Body of pancreas (tissue), 4 donors: ENCODE data around the gene CENPM. TPM values are rescaled to one million over a fixed set of nuclear protein-coding genes. Genes with fewer than 3 reads are reported as not detected.
A peak's percentile ranks its signal among the peaks of the same experiment; 100 is the strongest.

Experiments
- ATAC-seq: fragments of 150-250 bp; one replicate; pipeline ENCODE4 v1.9.1; 2016
- DNase-seq, 4 donors: peaks; one replicate each; pipeline ENCODE4 v3.0.0-alpha.2; 2019
- H3K27ac ChIP-seq, 4 donors: fragments of 200-600 bp; sonication (generic); 1 replicate in 3 of 4; 2 replicates in 1 of 4; pipeline versions ENCODE4 v1.5.1 to v1.6.1; 2016 to 2019; ENCODE audit warnings: mild to moderate bottlenecking in 1 of 4, mixed read lengths in 1 of 4, moderate library complexity in 1 of 4
- H3K27me3 ChIP-seq, 2 donors: fragments of 200-600 bp; sonication (generic); one replicate each; pipeline ENCODE4 v1.6.0; 2016; ENCODE audit warnings: mild to moderate bottlenecking in 1 of 2
- H3K36me3 ChIP-seq, 2 donors: fragments of 200-600 bp; sonication (generic); replicated peaks in 1 of 2; 2 replicates each; pipeline ENCODE4 v1.5.1; 2016; ENCODE audit warnings: low read depth in 2 of 2; ENCODE audit not compliant: insufficient read depth in 1 of 2
- H3K4me1 ChIP-seq: fragments of 200-600 bp; sonication (generic); one replicate; pipeline ENCODE4 v1.6.0; 2016
- H3K4me3 ChIP-seq, 2 donors: fragments of 200-600 bp; sonication (generic); 1 replicate in 1 of 2; 2 replicates in 1 of 2; pipeline ENCODE4 v1.5.1; 2016 to 2019
- H3K9me3 ChIP-seq, 3 donors: fragments of 200-600 bp; sonication (generic); 1 replicate in 2 of 3; 2 replicates in 1 of 3; pipeline ENCODE4 v1.5.1; 2016
- CTCF ChIP-seq, 7 experiments: fragments of 450-650 bp in 4 of 7; fragments of 200-600 bp in 3 of 7; sonication (generic) in 3 of 7; IDR thresholded peaks; one replicate each; pipeline ENCODE4 v1.5.1; 2016 to 2019; ENCODE audit warnings: antibody characterized with exemption in 7 of 7
- POLR2A ChIP-seq, 3 donors: fragments of 450-650 bp; IDR thresholded peaks; one replicate each; pipeline ENCODE4 v1.6.1; 2016; ENCODE audit warnings: antibody characterized with exemption in 3 of 3, mild to moderate bottlenecking in 2 of 3
- WGBS, 2 donors: methylation state at CpG; one replicate each; pipeline ENCODE4 v1.1.5; 2017; 5-methylcytosine and 5-hydroxymethylcytosine counted together
- intact Hi-C: fragments of 100-400 bp; cut with DNase I; formaldehyde crosslinking; loops from one replicate; pipeline ENCODE4 v1.15.1; 2023
- total RNA-seq, 2 donors: library from RNA; depleted of rRNA; stranded (reverse); fragments of >200 nt; gene quantifications; one replicate each; pipeline ENCODE4 v1.1.0, GENCODE V29; 2016

Gene CENPM
- total RNA-seq, 2 donors from 2014 or later, result not detected

- no peaks in the 10 kb centered on the region for H3K9me3 ChIP-seq
- intact Hi-C loops, result no loop called here
- DNase-seq, result no peak
- 70 to 84% methylated on average over 5 of the region's 5 CpGs for WGBS, 2 donors
- no peak for ATAC-seq
- H3K27ac ChIP-seq, result no peak overlapping the region
- no peak overlapping the region for H3K4me3 ChIP-seq
- no peak for TF ChIP-seq POLR2A (IDR thresholded peaks at IDR 0.05)
- no peak for TF ChIP-seq CTCF (IDR thresholded peaks at IDR 0.05)
- no peaks in the 10 kb centered on the region for H3K27me3 ChIP-seq
- H3K36me3 ChIP-seq, result no peaks in the 10 kb centered on the region
- H3K4me1 ChIP-seq, result no peaks in the 10 kb centered on the region
Measured at GRCh38 chr22:41964112-41964491, 17.1 kb upstream of the CENPM start.

GRCh38 chr22:41963453-41964111 lies 16.6 kb upstream of the CENPM start:
- Histone ChIP-seq H3K27ac (no peak overlapping the region), H3K36me3 (no peaks in the 10 kb centered on the region), H3K4me1 (no peaks in the 10 kb centered on the region), H3K27me3 (no peaks in the 10 kb centered on the region), H3K9me3 (no peaks in the 10 kb centered on the region), H3K4me3 (no peak overlapping the region)
- TF ChIP-seq CTCF (IDR thresholded peaks at IDR 0.05) (no peak), POLR2A (IDR thresholded peaks at IDR 0.05) (no peak)
- intact Hi-C loops, result no loop called here
- DNase-seq, result no peak
- 71 to 72% methylated on average over 9 of the region's 9 CpGs for WGBS, 2 donors
- no peak for ATAC-seq

- no peak for DNase-seq
- Histone ChIP-seq H3K27ac (no peak overlapping the region), H3K36me3 (no peaks in the 10 kb centered on the region), H3K4me1 (peaks cover 3% of the 10 kb centered on the region), H3K9me3 (no peaks in the 10 kb centered on the region), H3K27me3 (no peaks in the 10 kb centered on the region), H3K4me3 (no peak overlapping the region)
- ATAC-seq, result peak; percentile 28
- WGBS, 2 donors, result 40 to 43% methylated on average over 11 to 17 of the region's 23 CpGs
- TF ChIP-seq POLR2A (IDR thresholded peaks at IDR 0.05), result no peak
- TF ChIP-seq CTCF (IDR thresholded peaks at IDR 0.05), result peak in 1 of 7 experiments; percentile 4
- intact Hi-C loops, result no loop called here
Measured at GRCh38 chr22:41957941-41958556, 11.1 kb upstream of the CENPM start.

GRCh38 chr22:41952713-41953112 lies 5.8 kb upstream of the CENPM start:
- H3K9me3 ChIP-seq, result no peaks in the 10 kb centered on the region
- no peak for DNase-seq
- H3K27ac ChIP-seq, result no peak overlapping the region
- H3K27me3 ChIP-seq, result no peaks in the 10 kb centered on the region
- TF ChIP-seq CTCF (IDR thresholded peaks at IDR 0.05) (no peak), POLR2A (IDR thresholded peaks at IDR 0.05) (no peak)
- 83% methylated on average over 2 of the region's 2 CpGs; no CpG with 5 or more reads in 1 of the 2 donors for WGBS, 2 donors
- H3K4me3 ChIP-seq, result no peak overlapping the region
- ATAC-seq, result no peak
- H3K36me3 ChIP-seq, result no peaks in the 10 kb centered on the region
- peaks cover 3% of the 10 kb centered on the region for H3K4me1 ChIP-seq
- intact Hi-C loops, result no loop called here
